Measurements from ENCODE around the gene PIKFYVE. TPM values are rescaled to one million over a fixed set of nuclear protein-coding genes. Genes with fewer than 3 reads are reported as not detected.

Gene PIKFYVE
- total RNA-seq, 1 experiment from 2014 or later: 34.8 TPM

- DNase-seq (ENCODE audit: low read depth, low spot score): no peak
- BruUV-seq (replicated peaks): no TSS peak
- POLR2A ChIA-PET: interaction anchor here (0.6 kb wide), 1 partner anchor 173 kb away, joined by 3 read pairs; no protein-coding TSS in a partner anchor
- Histone ChIP-seq H3K4me3 (ENCODE audit: low read depth in 2 of 2, low read length in 2 of 2) (no peak overlapping the region), H3K36me3 (ENCODE audit: control insufficient read depth, insufficient read depth, low read length) (peaks cover 32% of the 10 kb centered on the region), H3K4me1 (ENCODE audit: control insufficient read depth, insufficient read depth, low read length) (no peaks in the 10 kb centered on the region), H3K27ac (ENCODE audit: low read length) (no peak overlapping the region), H3K27me3 (ENCODE audit: control insufficient read depth, insufficient read depth, low read length) (no peaks in the 10 kb centered on the region), H3K9me3 (ENCODE audit: control insufficient read depth, insufficient read depth, low read depth, low read length) (no peaks in the 10 kb centered on the region)
- in situ Hi-C loops (cut with HindIII; ENCODE audit: low pct_unique_long_range_greater_than_20kb, low sequenced_read_pairs): no loop called here
- TF ChIP-seq CTCF (IDR thresholded peaks at IDR 0.05) (no peak), SIN3A (IDR thresholded peaks at IDR 0.05; ENCODE audit: borderline replicate concordance, insufficient read depth, low read depth, low read length) (no peak), TCF7L2 (IDR thresholded peaks at IDR 0.05; ENCODE audit: low read depth, low read length) (no peak), POLR2AphosphoS5 (IDR thresholded peaks at IDR 0.05; ENCODE audit: low read depth, low read length) (no peak)
- TF ChIP-seq, protein P1, sequence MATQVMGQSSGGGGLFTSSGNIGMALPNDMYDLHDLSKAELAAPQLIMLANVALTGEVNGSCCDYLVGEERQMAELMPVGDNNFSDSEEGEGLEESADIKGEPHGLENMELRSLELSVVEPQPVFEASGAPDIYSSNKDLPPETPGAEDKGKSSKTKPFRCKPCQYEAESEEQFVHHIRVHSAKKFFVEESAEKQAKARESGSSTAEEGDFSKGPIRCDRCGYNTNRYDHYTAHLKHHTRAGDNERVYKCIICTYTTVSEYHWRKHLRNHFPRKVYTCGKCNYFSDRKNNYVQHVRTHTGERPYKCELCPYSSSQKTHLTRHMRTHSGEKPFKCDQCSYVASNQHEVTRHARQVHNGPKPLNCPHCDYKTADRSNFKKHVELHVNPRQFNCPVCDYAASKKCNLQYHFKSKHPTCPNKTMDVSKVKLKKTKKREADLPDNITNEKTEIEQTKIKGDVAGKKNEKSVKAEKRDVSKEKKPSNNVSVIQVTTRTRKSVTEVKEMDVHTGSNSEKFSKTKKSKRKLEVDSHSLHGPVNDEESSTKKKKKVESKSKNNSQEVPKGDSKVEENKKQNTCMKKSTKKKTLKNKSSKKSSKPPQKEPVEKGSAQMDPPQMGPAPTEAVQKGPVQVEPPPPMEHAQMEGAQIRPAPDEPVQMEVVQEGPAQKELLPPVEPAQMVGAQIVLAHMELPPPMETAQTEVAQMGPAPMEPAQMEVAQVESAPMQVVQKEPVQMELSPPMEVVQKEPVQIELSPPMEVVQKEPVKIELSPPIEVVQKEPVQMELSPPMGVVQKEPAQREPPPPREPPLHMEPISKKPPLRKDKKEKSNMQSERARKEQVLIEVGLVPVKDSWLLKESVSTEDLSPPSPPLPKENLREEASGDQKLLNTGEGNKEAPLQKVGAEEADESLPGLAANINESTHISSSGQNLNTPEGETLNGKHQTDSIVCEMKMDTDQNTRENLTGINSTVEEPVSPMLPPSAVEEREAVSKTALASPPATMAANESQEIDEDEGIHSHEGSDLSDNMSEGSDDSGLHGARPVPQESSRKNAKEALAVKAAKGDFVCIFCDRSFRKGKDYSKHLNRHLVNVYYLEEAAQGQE (IDR thresholded peaks at IDR 0.05; ENCODE audit: insufficient read depth in 1 of 2, low read depth in 2 of 2, low read length in 1 of 2): no peak
- CTCF ChIA-PET: no interaction called here
- intact Hi-C loops (cut with micrococcal nuclease; ENCODE audit: unreplicated experiment): no loop called here
- ATAC-seq: no peak
Observed at GRCh38 chr2:208320686-208321085, 54.6 kb downstream of the PIKFYVE start.

- Histone ChIP-seq H3K4me3 (ENCODE audit: low read depth in 2 of 2, low read length in 2 of 2) (no peak overlapping the region), H3K4me1 (ENCODE audit: control insufficient read depth, insufficient read depth, low read length) (no peaks in the 10 kb centered on the region), H3K27ac (ENCODE audit: low read length) (no peak overlapping the region), H3K36me3 (ENCODE audit: control insufficient read depth, insufficient read depth, low read length) (peaks cover 56% of the 10 kb centered on the region), H3K9me3 (ENCODE audit: control insufficient read depth, insufficient read depth, low read depth, low read length) (no peaks in the 10 kb centered on the region), H3K27me3 (ENCODE audit: control insufficient read depth, insufficient read depth, low read length) (no peaks in the 10 kb centered on the region)
- POLR2A ChIA-PET: no interaction called here
- TF ChIP-seq TCF7L2 (IDR thresholded peaks at IDR 0.05; ENCODE audit: low read depth, low read length) (no peak), POLR2AphosphoS5 (IDR thresholded peaks at IDR 0.05; ENCODE audit: low read depth, low read length) (no peak), CTCF (IDR thresholded peaks at IDR 0.05) (no peak), SIN3A (IDR thresholded peaks at IDR 0.05; ENCODE audit: borderline replicate concordance, insufficient read depth, low read depth, low read length) (no peak)
- TF ChIP-seq, protein P1 (IDR thresholded peaks at IDR 0.05; ENCODE audit: insufficient read depth in 1 of 2, low read depth in 2 of 2, low read length in 1 of 2): no peak
- no TSS peak for BruUV-seq (replicated peaks)
- intact Hi-C loops (cut with micrococcal nuclease; ENCODE audit: unreplicated experiment): no loop called here
- ATAC-seq (no peak), DNase-seq (ENCODE audit: low read depth, low spot score) (no peak)
- in situ Hi-C loops (cut with HindIII; ENCODE audit: low pct_unique_long_range_greater_than_20kb, low sequenced_read_pairs): no loop called here
- CTCF ChIA-PET: no interaction called here
Observed at GRCh38 chr2:208326016-208326415, 60.0 kb downstream of the PIKFYVE start.
